ENCODE measurements around the gene APP.

DNA sequence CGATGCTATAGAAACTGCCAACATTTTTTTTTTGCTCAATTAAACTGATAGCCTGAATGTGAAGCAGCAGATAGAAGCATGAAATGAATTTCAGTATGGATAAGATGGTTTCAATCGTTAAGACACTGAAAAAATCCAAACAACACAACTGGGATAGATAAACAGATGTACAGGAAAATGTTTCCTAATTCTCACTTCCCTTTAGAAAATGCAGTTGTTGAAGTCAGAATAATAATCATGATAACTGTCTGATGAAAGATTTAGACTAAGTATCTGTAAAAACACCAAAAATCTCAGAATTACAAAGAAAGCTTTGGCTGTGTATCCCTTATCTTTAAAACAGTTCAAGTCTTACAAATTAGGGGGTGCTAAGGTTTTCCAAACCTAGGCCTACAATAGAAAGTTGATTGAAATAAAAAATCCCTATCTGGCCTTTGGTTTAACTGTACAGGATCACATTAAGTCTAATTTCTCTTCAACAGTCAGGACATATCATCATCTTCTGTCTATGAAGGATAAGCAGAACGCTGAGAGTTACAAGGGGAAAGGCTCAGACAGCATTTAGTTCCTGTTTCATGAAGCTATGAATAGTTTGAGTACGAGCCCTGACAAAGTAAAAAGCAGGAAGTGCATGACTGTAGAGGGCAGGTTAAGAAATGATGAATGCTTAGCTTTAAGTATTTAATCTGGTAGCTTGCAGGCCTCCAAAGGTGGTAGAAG lies 203.2 kb downstream of the APP start:
- TF ChIP-seq CTCF (IDR thresholded peaks at IDR 0.05) (no peak), POLR2AphosphoS5 (IDR thresholded peaks at IDR 0.05) (no peak), POLR2A (IDR thresholded peaks at IDR 0.05) (no peak)
